ENCODE data around the gene KIF13A.

Gene KIF13A

DNA sequence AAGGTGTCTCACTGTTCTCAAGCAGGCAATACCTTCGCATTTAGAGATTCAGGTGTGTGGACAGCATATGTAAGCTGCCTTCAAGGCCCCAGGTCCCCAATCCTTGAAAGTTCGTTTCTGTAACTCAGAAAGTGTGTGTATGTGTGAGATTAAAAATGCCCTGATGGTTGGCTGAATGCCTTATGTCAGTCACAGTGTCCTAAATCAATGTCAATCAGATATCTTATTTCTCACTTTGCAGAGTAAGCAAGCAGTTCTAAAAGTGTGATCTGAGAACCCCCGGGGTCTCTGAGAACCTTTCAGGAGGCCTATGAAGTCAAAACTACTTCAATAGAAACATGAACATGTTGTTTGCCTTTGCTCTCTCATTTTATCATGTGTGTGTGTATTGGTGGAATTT lies 157.5 kb downstream of the KIF13A start:
- no peak overlapping the region for H3K4me3 ChIP-seq (IDR thresholded peaks at IDR 0.05; ENCODE audit: insufficient read depth, low read depth, low read length)
- TF ChIP-seq CTCF (conservative IDR thresholded peaks at IDR 0.05; ENCODE audit: low read depth, low read length) = no peak
- H3K27ac ChIP-seq = no peak overlapping the region
- H3K36me3 ChIP-seq (ENCODE audit: insufficient read depth) = no peaks in the 10 kb centered on the region
- H3K27me3 ChIP-seq (ENCODE audit: insufficient read depth, low read depth) = no peaks in the 10 kb centered on the region
- H3K9ac ChIP-seq = no peak overlapping the region
- no peak overlapping the region for H2AFZ ChIP-seq (ENCODE audit: low read depth)
- no peaks in the 10 kb centered on the region for H3K79me2 ChIP-seq (ENCODE audit: insufficient read depth, low read depth)
- no peaks in the 10 kb centered on the region for H3K4me1 ChIP-seq (ENCODE audit: low read depth, poor library complexity, severe bottlenecking)
- no peaks in the 10 kb centered on the region for H4K20me1 ChIP-seq (ENCODE audit: insufficient read depth)
- no peak overlapping the region for H3K4me2 ChIP-seq

DNA sequence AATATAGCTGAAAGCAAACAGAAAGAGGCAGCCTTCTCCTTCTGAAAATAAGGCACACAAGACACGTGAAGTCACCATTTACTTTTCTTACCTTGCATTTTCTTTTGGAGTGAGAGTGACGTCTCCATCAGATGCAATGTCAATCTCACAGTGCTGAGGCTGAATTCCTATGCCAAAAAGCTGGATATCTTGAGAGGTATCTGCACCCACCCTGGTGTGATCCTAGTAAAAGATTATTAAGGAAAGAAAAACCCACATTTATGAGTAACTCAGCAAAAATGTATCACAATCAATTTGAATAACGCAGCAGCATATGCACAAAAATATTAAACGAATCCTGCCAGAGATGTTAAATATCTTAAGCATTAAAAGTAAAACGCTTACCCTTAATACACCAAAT lies 159.3 kb downstream of the KIF13A start:
- Histone ChIP-seq H3K27me3 (ENCODE audit: insufficient read depth, low read depth) (no peaks in the 10 kb centered on the region), H3K4me2 (no peak overlapping the region), H2AFZ (ENCODE audit: low read depth) (no peak overlapping the region), H3K27ac (no peak overlapping the region), H3K9ac (no peak overlapping the region), H3K4me1 (ENCODE audit: low read depth, poor library complexity, severe bottlenecking) (no peaks in the 10 kb centered on the region), H3K36me3 (ENCODE audit: insufficient read depth) (no peaks in the 10 kb centered on the region), H4K20me1 (ENCODE audit: insufficient read depth) (no peaks in the 10 kb centered on the region), H3K4me3 (IDR thresholded peaks at IDR 0.05; ENCODE audit: insufficient read depth, low read depth, low read length) (no peak overlapping the region), H3K79me2 (ENCODE audit: insufficient read depth, low read depth) (no peaks in the 10 kb centered on the region)
- no peak for TF ChIP-seq CTCF (conservative IDR thresholded peaks at IDR 0.05; ENCODE audit: low read depth, low read length)

DNA sequence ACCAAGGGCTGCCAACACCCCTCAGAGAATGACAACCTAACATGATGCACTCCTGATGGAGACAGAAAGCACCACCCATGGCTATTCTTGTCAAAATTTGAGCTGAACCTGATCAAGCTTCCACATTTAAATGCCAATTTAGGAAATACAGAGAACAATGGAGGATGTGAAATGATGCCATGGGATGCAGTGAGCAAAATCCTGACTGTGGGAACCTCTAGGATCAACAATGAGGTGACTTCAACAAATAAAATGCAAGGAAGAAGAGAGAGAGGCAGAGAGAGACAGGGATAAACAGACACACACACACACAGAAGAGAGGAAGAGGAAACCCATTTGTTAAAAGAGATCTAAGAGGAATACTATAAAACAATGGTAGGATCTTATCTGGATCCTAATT lies 161.1 kb downstream of the KIF13A start:
- no peak for TF ChIP-seq CTCF (conservative IDR thresholded peaks at IDR 0.05; ENCODE audit: low read depth, low read length)
- no peaks in the 10 kb centered on the region for H3K79me2 ChIP-seq (ENCODE audit: insufficient read depth, low read depth)
- H3K36me3 ChIP-seq (ENCODE audit: insufficient read depth) = no peaks in the 10 kb centered on the region

GRCh38 chr6:17820055-17820454 lies 167.4 kb downstream of the KIF13A start:
- no peaks in the 10 kb centered on the region for H3K27me3 ChIP-seq (ENCODE audit: insufficient read depth, low read depth)
- H3K9ac ChIP-seq = no peak overlapping the region
- no peaks in the 10 kb centered on the region for H3K36me3 ChIP-seq (ENCODE audit: insufficient read depth)
- H3K79me2 ChIP-seq (ENCODE audit: insufficient read depth, low read depth) = no peaks in the 10 kb centered on the region
- TF ChIP-seq CTCF (conservative IDR thresholded peaks at IDR 0.05; ENCODE audit: low read depth, low read length) = no peak
- H4K20me1 ChIP-seq (ENCODE audit: insufficient read depth) = no peaks in the 10 kb centered on the region
- no peaks in the 10 kb centered on the region for H3K4me1 ChIP-seq (ENCODE audit: low read depth, poor library complexity, severe bottlenecking)
- no peak overlapping the region for H3K27ac ChIP-seq
- H3K4me3 ChIP-seq (IDR thresholded peaks at IDR 0.05; ENCODE audit: insufficient read depth, low read depth, low read length) = no peak overlapping the region
- H2AFZ ChIP-seq (ENCODE audit: low read depth) = no peak overlapping the region
- no peak overlapping the region for H3K4me2 ChIP-seq

More for the DNA sequence above, 161.1 kb downstream of the KIF13A start:
- Histone ChIP-seq H3K4me2 (no peak overlapping the region), H3K4me1 (ENCODE audit: low read depth, poor library complexity, severe bottlenecking) (no peaks in the 10 kb centered on the region), H3K4me3 (IDR thresholded peaks at IDR 0.05; ENCODE audit: insufficient read depth, low read depth, low read length) (no peak overlapping the region), H3K27ac (no peak overlapping the region), H4K20me1 (ENCODE audit: insufficient read depth) (no peaks in the 10 kb centered on the region), H2AFZ (ENCODE audit: low read depth) (no peak overlapping the region), H3K9ac (no peak overlapping the region), H3K27me3 (ENCODE audit: insufficient read depth, low read depth) (no peaks in the 10 kb centered on the region)

Data from KMS-11 (cell line).